Measurements from ENCODE around the gene UBE2J2. TPM values are rescaled to one million over a fixed set of nuclear protein-coding genes. Genes with fewer than 3 reads are reported as not detected.

Gene UBE2J2
- polyA plus RNA-seq, 1 donor from 2014 or later = 74.3 TPM

DNA sequence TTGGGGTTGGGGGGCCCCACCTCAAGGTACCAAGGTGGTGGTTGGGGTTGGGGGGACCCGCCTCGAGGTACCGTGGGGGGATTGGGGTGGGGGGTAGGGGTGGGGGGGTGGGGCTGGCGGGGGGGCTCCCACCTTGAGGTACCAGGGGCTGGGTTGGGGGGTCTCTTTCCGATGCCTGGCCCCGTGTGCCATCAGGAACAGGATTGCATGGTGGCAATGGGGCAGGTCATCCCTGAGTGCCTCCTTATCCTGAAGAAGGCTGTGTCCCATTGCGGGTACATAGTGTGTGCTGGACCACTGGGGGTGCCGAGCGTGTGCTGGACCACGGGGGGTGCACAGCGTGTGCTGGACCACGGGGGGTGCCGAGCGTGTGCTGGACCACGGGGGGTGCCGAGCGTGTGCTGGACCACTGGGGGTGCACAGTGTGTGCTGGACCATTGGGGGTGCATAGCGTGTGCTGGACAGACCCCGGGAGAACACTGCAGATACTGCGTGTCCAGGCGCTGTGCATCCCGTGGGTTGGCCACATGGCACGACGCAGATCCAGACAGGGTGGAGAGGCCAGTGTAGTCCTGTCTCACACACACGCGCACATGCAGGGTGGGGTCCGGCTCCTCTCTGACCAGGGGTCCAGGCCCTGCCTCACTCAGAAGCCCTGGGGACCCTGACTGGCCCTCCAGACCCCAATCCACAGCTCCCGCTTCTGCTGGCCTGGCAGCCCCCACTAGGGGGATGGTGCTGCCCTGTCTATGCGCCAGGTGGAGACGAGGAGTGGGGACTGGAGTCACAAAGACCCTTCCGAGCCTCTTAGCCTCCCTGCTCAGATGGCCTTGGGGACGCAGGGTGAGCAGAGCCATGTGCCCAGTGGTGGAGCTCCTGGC, 10.8 kb upstream of the UBE2J2 start:
- Mint-ChIP-seq H3K4me3 (no peak overlapping the region), H3K4me1 (no peaks in the 10 kb centered on the region)

DNA sequence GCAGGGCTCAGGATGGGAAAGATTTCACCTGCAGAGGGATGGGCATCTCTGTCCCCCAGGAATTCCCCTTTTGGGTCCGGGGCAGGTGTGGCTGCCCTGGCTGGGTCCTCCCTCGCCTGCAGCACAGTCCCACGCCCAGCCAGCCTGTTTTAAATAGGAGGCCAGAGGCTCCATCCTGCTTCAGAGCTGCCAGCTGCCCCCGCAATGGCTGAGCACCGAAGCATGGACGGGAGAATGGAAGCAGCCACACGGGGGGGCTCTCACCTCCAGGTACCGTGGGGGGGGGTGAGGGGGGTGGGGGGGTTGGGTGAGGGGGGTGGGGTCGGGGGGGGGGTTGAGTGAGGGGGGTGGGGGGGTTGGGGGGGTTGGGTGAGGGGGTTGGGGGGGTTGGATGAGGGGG, 10.2 kb upstream of the UBE2J2 start:
- peak overlapping the region in 1 of 3 donors; percentile 64 for H3K27ac Mint-ChIP-seq
- no peaks in the 10 kb centered on the region for H3K4me1 Mint-ChIP-seq
- no peaks in the 10 kb centered on the region for H3K9me3 Mint-ChIP-seq
- H3K27me3 Mint-ChIP-seq = no peaks in the 10 kb centered on the region
- H3K36me3 Mint-ChIP-seq = no peaks in the 10 kb centered on the region
- H3K4me3 Mint-ChIP-seq = no peak overlapping the region

More for the DNA sequence above, 10.8 kb upstream of the UBE2J2 start:
- Mint-ChIP-seq H3K27ac (no peak overlapping the region), H3K27me3 (no peaks in the 10 kb centered on the region), H3K9me3 (no peaks in the 10 kb centered on the region), H3K36me3 (no peaks in the 10 kb centered on the region)

DNA sequence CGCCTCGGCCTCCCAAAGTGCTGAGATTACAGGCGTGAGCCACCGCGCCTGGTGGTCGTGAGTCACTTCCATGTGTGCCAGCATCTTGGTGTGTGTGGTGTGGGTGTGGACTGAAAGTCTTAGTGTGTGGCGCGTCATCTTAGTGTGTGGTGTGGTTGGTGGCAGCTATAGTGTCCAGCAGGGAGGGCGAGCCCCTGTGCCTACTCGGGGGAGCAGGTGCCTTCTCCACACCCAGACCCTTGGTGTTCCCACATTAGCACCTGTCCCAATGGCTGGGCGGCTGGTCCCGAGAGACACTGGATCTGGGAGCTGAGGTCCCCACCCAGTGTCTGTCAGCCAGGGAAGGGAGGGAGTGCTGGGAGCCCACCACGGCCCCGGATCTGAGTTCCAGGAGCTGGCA, 9.3 kb upstream of the UBE2J2 start:
- H3K27me3 Mint-ChIP-seq = no peaks in the 10 kb centered on the region
- H3K4me1 Mint-ChIP-seq = no peaks in the 10 kb centered on the region
- no peaks in the 10 kb centered on the region for H3K9me3 Mint-ChIP-seq
- no peak overlapping the region for H3K4me3 Mint-ChIP-seq
- H3K27ac Mint-ChIP-seq = peak overlapping the region in 2 of 3 donors; percentile 47 to 64
- no peaks in the 10 kb centered on the region for H3K36me3 Mint-ChIP-seq

DNA sequence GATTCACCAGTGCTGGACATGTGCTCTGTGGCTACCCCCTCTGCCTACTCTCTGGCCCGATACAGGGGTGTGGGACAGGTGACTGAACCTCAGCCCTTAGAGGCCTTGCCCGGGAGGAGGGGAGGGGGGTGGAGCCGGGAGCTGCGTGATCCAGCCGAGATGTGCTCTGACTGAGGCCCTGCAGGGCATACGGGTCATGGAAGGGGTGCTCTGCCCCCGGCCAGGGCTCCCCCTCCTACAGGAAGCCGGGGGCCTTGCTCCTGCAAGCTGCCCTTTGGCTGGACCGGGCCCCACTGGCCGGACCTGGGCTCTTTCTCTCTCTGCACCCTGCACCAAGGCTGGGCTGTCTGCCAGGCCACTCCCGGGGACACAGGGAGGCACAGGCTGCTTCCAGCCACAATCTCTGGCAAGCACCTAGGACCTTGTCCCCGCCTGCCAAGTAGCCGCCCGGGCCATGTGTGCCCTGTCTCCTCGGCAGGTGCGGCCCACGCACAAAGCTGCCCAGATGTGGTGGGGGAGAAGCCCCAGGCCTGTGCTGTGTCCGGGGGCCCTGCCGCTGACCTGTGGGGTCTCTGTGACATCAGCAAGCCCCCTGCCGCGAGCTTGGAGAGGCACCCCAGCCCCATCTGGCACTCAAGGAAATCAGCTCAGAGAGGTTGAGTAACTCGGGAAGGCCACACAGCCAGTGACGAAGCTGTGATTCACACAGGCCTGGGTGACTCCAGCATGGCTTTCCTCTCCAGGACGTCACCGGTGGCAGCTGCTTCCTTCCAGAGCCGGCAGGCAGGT, 8.1 kb upstream of the UBE2J2 start:
- H3K4me3 Mint-ChIP-seq = no peak overlapping the region
- no peaks in the 10 kb centered on the region for H3K36me3 Mint-ChIP-seq
- no peaks in the 10 kb centered on the region for H3K27me3 Mint-ChIP-seq
- no peaks in the 10 kb centered on the region for H3K4me1 Mint-ChIP-seq
- H3K9me3 Mint-ChIP-seq = no peaks in the 10 kb centered on the region
- H3K27ac Mint-ChIP-seq = no peak overlapping the region

DNA sequence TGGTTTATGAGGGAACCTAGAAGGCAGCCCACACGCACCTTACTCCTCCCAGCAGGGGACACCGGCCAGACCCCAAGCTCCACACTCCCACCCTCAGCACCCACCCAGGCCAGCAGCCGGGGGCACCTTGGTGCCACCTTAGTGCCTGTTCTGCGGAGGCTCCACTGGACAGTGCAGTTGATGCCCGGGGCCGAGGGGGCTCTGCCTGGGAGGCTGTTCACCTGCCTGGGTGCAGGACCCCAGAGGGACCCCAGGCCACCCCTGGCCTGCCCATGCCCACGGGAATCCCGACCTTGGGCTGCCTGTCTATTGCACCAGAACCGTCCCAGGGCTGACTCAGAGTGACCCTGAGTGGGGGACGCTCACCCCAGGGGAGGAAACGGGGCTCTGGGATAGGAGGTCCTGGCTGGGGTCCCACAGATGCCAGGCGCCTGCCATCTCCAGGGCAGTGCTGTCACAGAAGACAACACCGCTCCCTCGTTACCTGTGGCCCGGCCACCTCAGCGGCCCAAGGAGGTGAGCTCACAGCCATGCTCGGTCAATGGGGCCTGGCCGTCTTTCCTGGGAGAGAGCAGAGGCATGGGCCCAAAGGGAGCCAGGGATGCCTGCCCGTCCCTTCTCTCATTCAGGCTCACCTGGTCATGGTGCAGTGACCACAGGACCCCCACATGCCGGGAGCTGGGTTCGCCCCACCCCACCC, 7.3 kb upstream of the UBE2J2 start:
- Mint-ChIP-seq H3K27me3 (no peaks in the 10 kb centered on the region), H3K4me1 (no peaks in the 10 kb centered on the region), H3K9me3 (no peaks in the 10 kb centered on the region), H3K36me3 (no peaks in the 10 kb centered on the region), H3K4me3 (no peak overlapping the region), H3K27ac (no peak overlapping the region)

DNA sequence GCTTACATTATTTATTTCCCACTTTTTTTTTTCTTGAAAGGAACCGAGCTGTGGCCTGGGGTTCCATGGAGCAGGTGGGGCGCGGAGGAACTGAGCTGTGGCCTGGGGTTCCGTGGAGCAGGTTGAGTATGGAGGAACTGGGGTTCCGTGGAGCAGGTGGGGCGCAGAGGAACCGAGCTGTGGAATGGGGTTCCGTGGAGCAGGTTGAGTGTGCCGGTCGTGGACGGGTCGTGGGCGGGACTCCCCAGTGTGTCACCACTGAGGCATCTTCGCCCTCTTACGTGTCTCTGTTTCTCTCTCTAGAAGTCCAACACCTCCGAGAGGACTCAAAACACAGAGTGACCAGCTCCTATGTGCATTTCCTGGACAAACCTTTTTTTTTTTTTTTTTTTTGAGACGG, 5.4 kb upstream of the UBE2J2 start:
- H3K27me3 Mint-ChIP-seq = no peaks in the 10 kb centered on the region
- peak overlapping the region in 2 of 4 donors; percentile 48 to 75 for H3K4me3 Mint-ChIP-seq
- peaks cover 2% of the 10 kb centered on the region for H3K36me3 Mint-ChIP-seq
- no peaks in the 10 kb centered on the region for H3K9me3 Mint-ChIP-seq
- no peaks in the 10 kb centered on the region for H3K4me1 Mint-ChIP-seq
- H3K27ac Mint-ChIP-seq = no peak overlapping the region

DNA sequence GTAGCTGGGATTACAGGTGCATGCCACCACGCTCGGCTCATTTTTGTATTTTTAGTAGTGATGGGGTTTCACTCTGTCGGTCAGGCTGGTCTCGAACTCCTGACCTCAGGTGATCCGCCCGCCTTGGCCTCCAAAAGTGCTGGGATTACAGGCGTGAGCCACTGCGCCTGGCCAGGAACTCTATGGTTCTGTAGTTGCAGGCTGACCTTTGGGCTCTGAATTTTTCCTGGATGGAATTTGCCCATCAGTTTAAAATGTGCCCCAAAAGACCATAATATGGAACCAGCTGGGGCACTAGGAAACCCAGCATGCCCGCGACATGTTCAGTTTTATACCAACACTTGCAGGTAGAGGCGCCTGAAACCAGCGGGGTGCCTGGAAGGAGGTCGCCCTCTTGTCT, 5.0 kb upstream of the UBE2J2 start:
- H3K27ac Mint-ChIP-seq = no peak overlapping the region
- no peaks in the 10 kb centered on the region for H3K4me1 Mint-ChIP-seq
- H3K36me3 Mint-ChIP-seq = peaks cover 2% of the 10 kb centered on the region
- peak overlapping the region in 2 of 4 donors; percentile 48 to 75 for H3K4me3 Mint-ChIP-seq
- no peaks in the 10 kb centered on the region for H3K9me3 Mint-ChIP-seq
- no peaks in the 10 kb centered on the region for H3K27me3 Mint-ChIP-seq

DNA sequence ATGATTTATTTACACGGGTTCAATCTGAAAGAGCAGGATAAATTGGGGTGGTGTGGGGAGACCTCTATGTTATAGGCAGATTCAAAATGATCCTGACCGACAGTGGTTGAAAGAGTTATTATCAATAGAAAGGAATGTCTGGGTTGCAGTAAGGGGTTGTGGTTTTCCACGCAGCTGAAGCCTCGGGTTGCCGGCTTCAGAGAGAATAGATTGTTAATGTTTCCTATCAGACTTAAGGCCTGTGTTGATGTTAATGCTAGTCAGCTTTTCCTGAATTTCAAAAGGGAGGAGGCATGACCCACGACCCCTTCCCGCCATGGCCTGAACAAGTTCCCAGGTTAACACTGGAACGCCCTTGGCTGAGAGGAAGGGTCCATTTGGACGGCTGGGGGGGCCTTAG, 2.2 kb upstream of the UBE2J2 start:
- Mint-ChIP-seq H3K27ac (peak overlapping the region in 1 of 3 donors; percentile 39), H3K9me3 (no peaks in the 10 kb centered on the region), H3K36me3 (peaks cover 2% of the 10 kb centered on the region), H3K27me3 (no peaks in the 10 kb centered on the region), H3K4me1 (peaks cover 10 to 15% (median 12%) of the 10 kb centered on the region in 3 donors), H3K4me3 (peak overlapping the region; percentile 25 to 81 (median 52))

DNA sequence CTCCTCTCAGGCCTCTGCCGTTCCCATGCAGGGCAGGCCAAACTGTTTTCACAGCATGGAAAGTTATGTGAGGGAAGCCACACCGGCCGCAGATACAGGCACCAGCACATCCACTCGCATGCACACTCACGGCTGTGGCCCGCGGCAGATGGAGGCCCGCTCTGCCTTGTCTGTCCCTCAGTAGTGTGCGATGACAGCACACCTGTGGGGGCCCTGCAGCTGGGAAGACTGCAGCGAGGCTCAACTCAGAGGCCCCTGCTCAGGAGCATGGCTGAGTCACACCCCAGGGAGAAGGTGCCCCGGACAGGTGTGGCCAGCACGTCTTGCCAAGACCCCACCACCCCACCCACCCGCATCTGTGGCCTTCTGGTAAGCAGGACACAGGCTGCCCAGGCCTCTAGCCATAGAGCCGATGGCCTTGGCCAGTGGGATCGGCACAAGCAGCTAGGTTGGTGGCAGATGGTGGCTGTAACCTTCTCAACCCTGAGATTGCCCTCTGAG, 1.3 kb upstream of the UBE2J2 start:
- Mint-ChIP-seq H3K4me1 (peaks cover 12 to 23% (median 19%) of the 10 kb centered on the region in 3 donors), H3K4me3 (peak overlapping the region; percentile 67 to 84 (median 72)), H3K27ac (peak overlapping the region in 1 of 3 donors; percentile 59), H3K36me3 (peaks cover 2% of the 10 kb centered on the region), H3K27me3 (no peaks in the 10 kb centered on the region), H3K9me3 (no peaks in the 10 kb centered on the region)

DNA sequence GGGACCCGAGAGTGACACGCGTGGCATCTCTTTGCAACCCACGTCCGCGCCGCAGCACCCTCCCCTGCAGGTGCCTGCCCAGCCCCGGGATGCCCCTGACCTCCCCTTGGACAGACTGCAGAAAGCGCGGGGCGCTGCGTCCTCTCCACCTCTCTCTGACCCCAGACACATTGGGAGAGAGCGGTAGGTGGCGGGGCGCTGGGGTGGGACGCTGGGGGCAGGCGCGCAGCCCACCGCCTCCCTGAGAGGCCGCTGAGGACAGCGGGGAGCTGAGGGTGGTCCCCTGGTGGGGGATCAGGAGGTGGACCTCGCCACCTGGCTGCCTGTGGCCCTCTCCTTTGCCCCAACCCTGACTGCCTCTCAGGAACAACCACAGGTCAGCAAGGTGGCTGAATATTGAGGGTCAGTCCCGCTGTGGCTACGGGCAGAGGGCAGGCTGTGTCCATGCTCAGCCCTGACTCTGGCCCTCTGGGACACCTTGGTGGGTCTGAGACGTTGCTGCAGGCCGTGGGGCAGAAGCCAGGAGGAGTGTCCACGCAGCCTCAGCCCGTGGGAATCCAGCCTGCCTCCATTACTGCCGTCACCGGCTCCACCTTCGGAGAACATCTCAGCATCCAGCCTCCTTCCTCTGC, 761 bp upstream of the UBE2J2 start:
- Mint-ChIP-seq H3K36me3 (peaks cover 2% of the 10 kb centered on the region), H3K9me3 (no peaks in the 10 kb centered on the region), H3K4me1 (peaks cover 15 to 26% (median 22%) of the 10 kb centered on the region in 3 donors), H3K27ac (peak overlapping the region in 1 of 3 donors; percentile 59), H3K27me3 (no peaks in the 10 kb centered on the region), H3K4me3 (peak overlapping the region; percentile 67 to 84 (median 76))

DNA sequence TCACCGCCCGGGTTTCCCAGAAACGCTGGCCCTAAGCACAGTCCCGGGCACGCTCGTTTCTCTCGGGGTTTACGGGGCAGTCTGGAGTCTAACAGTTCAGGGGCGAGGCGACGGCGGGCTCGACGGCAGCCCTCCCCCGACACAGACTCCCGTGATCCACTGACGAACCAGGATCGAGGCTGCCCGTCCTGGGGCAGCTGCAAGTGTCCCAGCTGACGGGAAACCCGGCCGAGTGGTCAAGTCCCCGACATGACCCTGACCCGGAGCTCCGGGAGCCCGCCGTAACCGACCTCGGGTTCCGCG, 494 bp downstream of the UBE2J2 start:
- Mint-ChIP-seq H3K4me1 (peaks cover 15 to 26% (median 24%) of the 10 kb centered on the region in 3 donors), H3K27ac (peak overlapping the region; percentile 53 to 90 (median 81)), H3K36me3 (peaks cover 2% of the 10 kb centered on the region), H3K9me3 (no peaks in the 10 kb centered on the region), H3K4me3 (peak overlapping the region; percentile 88 to 94 (median 91)), H3K27me3 (no peaks in the 10 kb centered on the region)

DNA sequence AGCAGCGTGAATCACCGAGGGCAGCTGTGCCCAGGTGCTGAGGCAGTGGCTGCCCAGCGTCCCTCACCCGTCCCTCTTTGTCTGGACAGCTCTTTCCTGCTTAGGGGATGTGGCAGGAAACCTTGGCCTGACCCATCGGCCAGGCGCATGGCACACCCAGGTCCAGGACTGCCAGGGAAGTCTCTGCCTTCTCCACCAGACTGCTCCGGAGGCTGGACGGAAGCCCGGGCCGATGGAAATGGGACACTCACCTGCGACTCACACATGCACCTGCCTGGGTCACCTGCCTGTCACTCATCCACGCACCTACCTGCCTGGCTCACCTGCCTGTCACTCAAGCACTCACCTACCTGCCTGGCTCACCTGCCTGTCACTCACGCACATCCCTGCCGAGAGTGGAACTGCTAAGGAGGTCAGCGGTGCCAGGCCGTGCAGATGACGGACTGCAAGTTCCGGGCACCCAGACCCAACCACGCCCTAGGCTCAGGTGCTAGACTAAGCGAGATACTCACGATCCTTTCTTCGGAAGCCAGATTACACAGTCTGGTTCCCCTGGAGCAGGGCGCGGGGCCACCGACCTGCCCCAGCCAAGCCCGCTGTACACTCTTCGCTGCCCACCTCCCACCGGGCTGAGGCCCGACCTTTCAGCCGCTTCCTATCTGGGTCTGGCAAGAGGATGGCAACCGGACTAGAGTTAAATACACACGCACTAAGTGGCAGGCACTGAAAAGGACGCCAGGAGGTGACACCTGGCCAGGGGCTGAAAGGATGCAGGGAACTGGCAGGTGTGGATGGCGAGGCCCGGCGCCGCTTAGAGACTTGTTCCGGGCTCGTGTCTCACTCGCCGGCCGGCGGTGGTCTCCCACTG, 1.1 kb downstream of the UBE2J2 start:
- peaks cover 2% of the 10 kb centered on the region for H3K36me3 Mint-ChIP-seq
- peaks cover 15 to 26% (median 24%) of the 10 kb centered on the region in 3 donors for H3K4me1 Mint-ChIP-seq
- H3K27me3 Mint-ChIP-seq = no peaks in the 10 kb centered on the region
- peak overlapping the region; percentile 88 to 94 (median 91) for H3K4me3 Mint-ChIP-seq
- peak overlapping the region; percentile 53 to 90 (median 81) for H3K27ac Mint-ChIP-seq
- no peaks in the 10 kb centered on the region for H3K9me3 Mint-ChIP-seq

DNA sequence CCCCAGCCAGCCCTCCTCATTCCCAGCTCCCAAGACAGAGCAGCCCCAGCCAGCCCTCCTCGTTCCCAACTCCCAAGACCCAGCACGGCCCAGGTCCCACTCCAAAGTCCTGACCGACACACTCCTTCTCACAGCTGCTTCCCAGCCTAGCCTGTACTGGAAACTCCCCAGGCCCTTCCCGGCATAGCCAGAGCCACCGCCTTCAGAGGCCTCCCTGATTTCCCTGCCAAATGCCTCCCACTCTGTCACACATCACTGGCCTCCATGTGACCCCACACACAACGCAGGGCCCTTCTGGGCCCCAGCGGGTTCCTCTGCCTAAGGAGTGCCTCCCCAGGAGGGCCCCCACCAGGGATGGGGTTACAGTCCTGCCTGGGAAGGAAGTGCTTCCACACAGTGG, 2.8 kb downstream of the UBE2J2 start:
- Mint-ChIP-seq H3K4me3 (peak overlapping the region; percentile 41 to 92 (median 89)), H3K27ac (peak overlapping the region in 2 of 3 donors; percentile 13 to 85), H3K36me3 (peaks cover 2% of the 10 kb centered on the region), H3K27me3 (no peaks in the 10 kb centered on the region), H3K9me3 (no peaks in the 10 kb centered on the region), H3K4me1 (peaks cover 15 to 26% (median 26%) of the 10 kb centered on the region in 3 donors)

DNA sequence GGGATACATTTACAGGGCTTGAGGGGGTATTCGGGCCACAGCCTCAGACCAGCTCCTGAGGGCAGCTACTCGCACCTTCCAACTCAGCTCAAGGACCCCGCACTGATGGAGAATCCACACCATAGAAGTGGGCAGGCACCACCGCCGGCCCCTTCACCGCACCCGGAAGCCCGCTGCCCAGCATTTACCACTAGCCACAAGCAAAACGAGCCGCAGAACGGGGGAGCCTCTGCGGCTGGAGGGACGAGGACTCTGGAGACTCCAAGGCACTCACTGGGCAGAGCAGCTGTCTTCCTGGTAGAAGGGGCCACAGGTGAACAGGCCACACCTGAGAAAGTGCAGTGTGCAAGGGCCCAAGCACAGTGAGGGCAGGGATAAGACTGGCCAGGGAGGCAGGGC, 5.4 kb downstream of the UBE2J2 start:
- Mint-ChIP-seq H3K27ac (no peak overlapping the region), H3K36me3 (no peaks in the 10 kb centered on the region), H3K4me3 (no peak overlapping the region), H3K4me1 (peaks cover 15 to 26% (median 26%) of the 10 kb centered on the region in 3 donors), H3K9me3 (no peaks in the 10 kb centered on the region), H3K27me3 (no peaks in the 10 kb centered on the region)

Measured in IgD-negative memory B cell (primary cell).